Measurements from ENCODE around the gene BHLHE23.

The BHLHE23 gene

DNA sequence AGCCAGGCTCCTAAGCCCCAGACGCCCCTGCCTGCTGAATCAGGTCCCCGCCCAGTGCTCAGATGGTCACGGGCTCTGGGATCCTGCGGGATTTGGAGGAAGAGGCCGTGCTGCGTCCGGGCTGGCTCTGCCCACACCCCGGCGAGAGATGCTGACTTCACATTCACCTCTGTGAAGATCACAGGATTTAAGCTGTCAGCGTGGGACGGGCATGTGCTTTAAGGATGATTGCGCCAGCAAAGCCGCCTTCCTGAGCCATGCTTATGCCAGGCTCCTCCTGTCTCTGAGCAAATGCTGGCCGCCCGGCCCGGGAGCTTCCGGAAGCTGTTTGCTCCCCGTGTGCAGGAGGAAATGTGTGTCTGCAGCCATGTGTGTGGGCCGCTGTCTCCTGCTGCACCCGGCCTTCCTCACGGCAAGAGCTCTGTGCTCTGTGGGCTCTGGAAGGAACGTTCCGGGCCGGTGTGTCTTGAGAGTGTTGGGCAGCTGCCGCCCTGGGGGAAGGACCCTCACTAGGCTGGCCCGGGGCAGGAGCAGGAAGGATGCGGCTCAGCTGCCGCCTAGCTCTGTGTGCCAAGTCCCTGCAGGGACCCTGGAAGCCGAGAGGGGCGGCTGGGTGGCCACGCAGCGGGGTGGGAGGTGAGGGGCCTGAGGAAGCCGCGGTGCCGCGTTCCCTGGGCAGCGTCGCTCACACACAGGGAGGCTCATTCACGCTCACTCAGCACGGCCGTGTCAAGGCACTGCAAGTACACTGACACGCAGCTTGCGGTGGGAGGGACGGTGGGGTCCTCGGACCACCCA, 19.0 kb upstream of the BHLHE23 start:
- peak; percentile 15 for DNase-seq (ENCODE audit: low read depth)

DNA sequence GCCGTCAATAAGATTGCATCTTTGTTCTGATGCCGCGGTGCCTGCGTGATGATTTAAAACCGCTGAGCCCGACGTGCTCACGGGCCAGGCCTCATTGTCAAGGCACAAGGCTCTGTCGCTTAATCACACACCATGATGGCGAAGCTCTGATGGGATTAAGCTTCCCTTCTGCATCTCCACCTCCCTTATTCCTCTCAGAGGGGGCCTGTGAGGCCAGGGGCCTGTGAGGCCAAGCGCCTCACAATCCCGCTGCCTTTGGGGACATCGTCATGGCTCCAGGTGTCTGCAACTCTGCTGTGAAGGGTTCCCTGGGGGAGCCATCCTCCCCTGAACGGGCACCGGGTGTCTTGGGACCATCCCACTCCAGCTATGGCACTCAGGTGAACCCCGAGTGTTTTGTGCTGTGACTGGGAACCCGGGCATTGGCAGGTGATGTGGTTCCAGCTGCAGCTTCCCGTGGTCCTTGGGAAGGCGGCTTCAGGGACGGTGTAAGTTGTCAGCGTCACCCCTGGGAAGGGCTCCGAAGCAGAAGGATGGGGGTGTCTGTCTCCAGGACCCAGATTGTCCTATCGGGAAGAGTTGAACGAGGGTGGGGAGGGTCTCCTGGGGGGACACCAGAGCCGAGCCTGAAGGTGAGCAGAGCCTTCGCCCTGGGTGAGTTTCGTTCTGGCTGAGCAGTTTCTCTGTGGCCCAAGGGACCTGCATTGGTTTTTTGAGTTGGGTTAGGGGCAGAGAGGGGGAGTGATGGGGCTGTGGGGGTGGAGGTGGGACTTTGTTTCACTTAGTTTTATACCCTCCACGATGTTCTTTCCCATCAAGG, 18.0 kb upstream of the BHLHE23 start:
- DNase-seq (ENCODE audit: low read depth): no peak

DNA sequence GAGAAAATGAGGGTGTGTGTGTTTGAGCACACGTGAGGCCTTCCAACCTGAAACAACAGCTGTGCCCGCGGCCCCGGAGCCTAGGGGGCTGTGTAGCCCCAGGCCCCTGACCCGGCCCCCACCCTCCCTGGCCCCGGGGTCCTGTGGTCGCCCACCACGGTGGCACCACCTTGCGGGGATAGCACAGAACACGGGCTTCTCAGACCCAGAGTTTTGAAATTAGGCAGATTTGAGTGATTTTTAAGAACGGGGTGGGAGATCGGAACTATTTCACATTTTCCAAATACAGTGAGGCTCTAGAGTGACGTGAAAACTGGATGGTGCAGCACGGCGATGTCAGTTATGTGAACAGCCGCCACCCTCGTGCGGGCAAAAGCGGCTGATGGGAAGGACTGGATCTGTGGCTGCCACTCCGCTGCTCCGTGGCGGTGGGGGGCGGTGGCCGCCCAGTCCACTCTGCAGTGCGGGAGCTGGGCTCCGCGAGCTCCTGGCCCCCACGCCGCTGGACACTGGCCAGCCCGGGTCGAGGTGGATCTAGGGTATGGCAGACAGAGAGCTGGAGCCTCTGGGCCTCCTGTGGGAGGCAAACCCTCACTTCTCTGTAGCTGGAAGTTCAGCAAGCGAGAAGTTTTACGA, 17.3 kb upstream of the BHLHE23 start:
- no peak for DNase-seq (ENCODE audit: low read depth)

- DNase-seq (ENCODE audit: low read depth): no peak
These were observed 16.5 kb upstream of the BHLHE23 start for GRCh38 chr20:63023071-63023935.

DNA sequence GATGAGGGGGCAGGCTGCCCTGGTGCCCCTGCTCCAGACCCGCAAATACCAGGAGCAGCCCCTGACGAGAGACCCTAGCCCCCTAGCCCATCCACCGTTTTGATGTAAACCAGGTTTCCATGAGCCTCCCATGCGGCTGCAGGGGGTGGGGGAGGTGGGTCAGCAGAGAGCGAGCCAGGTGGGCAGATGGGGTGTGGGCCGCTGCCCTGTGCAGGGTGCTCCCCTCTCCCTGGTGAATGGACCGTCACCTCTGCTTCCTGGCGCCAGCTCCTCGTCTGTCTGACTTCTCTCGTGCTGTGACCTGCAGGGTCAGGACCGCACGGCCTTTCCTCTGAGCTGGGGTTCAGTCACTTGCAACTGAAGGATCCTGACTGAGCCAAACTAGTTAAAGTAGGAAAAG, 15.7 kb upstream of the BHLHE23 start:
- no peak for DNase-seq (ENCODE audit: low read depth)

- no peak for DNase-seq (ENCODE audit: low read depth)
These were observed 14.9 kb upstream of the BHLHE23 start for GRCh38 chr20:63021356-63022321.

DNA sequence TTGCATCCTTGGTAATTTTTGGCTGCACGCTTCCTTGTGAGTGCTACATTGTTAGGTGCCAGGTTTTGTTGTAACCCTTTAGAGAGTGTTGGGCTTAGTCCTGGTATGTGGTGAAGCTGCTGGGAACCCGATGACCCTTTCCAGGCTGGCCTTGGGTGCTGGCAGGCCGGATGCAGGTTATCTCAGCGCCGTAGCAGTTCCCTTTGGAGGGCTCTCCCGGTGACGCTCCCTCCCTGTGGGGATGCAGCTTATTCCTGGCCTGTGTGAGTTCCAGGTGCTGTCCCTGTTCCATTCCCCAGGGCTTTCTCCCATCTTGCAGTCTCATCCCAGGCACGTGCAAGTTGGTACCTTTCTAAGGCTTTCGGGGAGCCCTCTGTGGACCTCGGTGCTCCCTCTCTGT, 13.9 kb upstream of the BHLHE23 start:
- no peak for DNase-seq (ENCODE audit: low read depth)

DNA sequence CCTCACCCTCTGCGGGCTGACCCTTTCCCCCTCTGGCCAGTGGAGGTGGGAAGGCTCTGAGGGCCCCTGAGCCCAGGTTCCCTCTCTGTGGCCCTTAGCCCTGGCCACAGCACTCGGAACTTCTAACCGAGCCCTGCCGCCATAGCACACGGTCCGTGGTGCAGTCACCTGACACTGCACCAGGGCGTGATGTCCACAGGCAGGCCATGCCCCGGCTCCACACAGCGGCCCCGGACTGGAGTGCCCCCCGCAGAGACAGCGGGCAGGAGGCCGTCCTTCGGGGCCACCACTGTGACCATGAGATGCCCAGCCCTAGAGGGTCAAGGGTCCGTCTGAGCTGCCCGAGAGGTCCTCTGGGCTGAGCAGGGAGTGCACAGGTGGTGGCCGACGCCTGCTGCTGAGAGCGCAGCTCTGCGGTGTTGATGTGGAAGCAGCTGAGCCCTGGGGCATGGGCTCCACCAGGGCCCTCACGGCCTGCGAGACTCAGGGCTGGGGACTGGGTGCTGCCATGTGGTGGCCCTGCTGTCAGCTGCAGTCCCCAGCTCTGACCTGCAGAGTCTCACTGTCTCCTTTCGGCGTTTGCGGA, 11.2 kb upstream of the BHLHE23 start:
- no peak for DNase-seq (ENCODE audit: low read depth)

DNA sequence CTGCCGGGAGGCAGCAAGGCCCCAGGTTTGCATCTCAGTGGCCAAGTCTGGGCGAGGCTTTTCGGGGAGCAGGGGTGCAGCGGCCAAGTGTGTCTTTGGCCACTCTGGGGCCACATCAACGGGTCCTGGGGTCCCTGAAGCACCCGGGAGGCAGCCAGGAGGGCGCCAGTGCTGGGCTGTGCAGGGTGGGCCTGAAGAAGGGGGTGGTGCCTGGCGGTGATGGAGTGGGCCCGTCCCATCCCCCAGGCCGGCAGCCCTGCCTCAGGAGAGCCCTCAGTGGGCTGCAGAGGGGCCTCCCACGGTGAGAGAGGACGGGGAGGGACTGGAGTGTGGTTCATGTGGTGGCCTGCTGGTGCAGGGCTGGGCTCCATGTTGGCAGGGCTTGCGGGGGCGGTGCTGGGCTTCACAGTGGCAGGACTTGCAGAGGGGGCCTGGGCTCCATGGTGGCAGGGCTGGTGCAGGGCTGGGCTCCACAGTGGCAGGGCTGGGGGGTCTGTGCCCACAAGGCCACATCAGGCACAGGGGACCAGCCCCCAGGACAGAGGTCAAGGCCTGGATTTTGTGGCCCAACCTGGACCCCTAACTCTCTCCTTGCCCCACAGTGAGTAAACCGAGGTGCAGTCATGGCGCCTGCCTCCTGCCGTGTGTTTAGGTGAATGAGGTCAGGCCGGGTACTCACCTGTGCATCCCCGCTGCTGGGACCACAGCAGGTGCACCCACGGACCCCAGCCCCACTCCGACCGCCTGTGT, 10.5 kb upstream of the BHLHE23 start:
- DNase-seq (ENCODE audit: low read depth): no peak

GRCh38 chr20:63016514-63017075, 9.8 kb upstream of the BHLHE23 start:
- no peak for DNase-seq (ENCODE audit: low read depth)

- DNase-seq (ENCODE audit: low read depth): no peak
These were observed 9.0 kb upstream of the BHLHE23 start for GRCh38 chr20:63015662-63016361.

DNA sequence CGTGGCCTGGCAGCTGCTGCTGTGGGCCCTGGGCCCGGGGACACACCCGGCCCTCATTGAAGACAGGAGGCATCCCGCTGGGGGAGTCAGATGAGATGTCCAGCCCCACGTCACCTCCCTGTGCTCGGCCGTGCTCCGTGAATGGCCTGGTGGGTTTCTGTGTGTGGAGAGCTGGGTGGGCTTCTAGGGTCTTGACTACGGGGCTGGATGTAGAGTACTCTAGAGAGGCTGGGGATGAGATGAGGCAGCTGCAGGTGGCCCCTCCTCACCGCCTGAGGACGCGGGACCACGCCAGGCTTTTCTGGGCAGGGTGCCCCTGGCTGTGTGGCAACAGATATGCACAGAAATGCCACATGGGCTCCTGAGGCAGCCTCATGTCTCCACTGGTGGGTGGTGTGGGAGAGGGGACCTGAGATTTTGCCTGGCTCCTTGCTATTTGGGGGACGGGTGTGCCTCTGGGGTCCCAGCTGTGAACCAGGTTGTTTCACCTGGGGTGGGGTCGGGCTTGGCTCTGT, 8.4 kb upstream of the BHLHE23 start:
- no peak for DNase-seq (ENCODE audit: low read depth)

DNA sequence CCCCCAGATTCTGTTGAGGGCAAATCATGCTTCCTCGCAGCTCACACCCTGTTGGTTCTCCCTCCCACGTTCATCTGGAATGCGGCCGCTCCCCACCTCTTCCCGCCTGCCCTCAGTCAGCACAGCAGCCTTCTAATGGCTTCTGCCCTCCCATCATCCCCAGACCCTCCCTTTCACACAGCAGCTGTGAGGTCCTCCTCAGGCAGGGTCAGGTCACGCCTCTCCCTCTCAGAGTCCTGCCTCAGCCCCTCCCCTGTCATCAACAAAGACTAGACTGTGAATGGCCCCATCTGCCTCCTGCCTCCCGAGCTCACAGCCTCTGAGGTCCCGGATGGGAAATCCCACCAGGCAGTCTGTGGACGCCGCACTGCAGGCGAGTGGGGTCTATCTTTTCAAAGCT, 7.9 kb upstream of the BHLHE23 start:
- DNase-seq (ENCODE audit: low read depth): no peak

DNA sequence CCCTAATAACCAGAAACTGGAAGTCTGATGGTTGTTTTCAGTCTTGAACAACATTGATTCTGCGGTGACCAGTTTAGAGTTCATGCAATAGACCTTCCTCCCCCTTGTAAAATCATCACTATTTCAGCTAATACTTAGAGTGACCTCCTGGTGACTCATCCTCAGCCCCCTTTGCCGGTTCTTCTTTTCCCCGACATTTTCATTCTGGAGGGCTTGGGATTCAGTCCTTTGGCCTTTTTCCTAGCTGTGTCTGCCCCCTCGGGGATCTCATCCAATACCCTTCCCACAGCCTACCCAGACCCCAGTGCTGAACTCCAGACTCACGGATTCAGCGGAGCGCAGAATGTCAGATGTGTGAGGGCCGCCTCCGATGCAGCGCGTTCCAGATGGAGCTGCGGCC, 7.5 kb upstream of the BHLHE23 start:
- no peak for DNase-seq (ENCODE audit: low read depth)

DNA sequence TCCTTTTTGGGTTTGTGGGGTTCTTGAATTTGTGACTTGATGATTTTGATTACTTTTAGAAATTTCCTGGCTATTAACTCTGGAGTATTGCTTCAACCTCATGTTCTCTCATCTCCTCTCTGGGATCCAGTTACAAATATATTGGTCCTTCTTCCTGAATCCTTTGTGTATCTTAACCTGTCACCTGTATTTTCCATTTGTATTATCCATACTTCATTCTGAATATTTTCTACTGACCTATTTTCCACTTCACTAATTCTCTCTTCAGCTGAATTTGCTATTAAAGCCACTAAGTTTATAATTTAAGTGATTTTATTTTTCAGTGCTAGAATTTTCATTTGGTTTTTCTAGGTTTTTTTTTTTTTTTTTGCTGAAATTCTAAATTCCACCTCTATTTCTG, 6.4 kb upstream of the BHLHE23 start:
- DNase-seq (ENCODE audit: low read depth): no peak

GRCh38 chr20:63011798-63012197, 5.0 kb upstream of the BHLHE23 start:
- no peak for DNase-seq (ENCODE audit: low read depth)

DNA sequence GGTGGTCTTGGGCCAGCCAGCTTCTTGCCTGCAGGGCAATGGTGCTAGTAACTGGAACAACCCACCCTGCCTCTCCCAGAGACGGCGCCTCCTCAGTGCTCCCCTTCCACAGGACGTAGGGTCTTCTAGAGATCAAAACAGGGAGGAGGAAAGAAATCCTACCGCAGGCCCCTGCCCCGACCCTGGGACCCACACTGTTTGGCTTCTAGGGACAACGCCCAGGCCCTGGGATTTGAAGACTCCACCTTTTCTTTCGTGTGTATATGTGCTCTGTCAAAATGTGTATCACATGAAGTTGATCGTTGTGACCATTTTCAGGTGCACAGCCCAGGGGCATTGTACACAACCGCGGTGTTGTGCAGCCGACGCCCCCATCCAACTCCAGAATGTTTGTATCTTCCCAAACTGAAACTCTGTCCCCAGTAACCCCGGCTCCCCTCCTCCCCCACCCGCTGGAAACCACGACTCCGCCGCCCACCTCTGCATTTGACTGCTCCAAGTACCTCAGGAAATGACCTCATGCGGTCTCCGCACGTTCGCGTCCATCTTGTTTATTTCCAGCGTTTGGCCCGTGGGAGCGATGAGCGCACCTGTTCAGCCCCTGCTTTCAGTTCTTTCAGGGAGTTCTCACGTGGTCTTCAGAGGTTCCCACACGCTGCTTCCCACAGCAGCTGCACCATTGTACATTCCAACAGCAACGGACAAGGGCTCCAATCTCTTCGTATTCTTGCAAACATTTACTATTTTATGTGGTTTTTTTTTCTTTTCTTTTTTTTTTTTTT, 3.4 kb upstream of the BHLHE23 start:
- no peak for DNase-seq (ENCODE audit: low read depth)

Measured in GM04504 (cell line).